ENCODE data around the gene CD2BP2.

The CD2BP2 gene

GRCh38 chr16:30346286-30346685 is 8.8 kb downstream of the CD2BP2 start:
- TF ChIP-seq RAD21 (IDR thresholded peaks at IDR 0.05; ENCODE audit: low read depth) (no peak), TEAD4 (IDR thresholded peaks at IDR 0.05) (no peak), TCF12 (IDR thresholded peaks at IDR 0.05; ENCODE audit: low read depth) (no peak), EP300 (IDR thresholded peaks at IDR 0.05; ENCODE audit: borderline replicate concordance) (no peak), CREB1 (IDR thresholded peaks at IDR 0.05; ENCODE audit: low read depth) (no peak), NFIC (IDR thresholded peaks at IDR 0.05) (no peak), YY1 (IDR thresholded peaks at IDR 0.05; ENCODE audit: low read depth) (no peak), CEBPB (IDR thresholded peaks at IDR 0.05) (no peak), FOXM1 (IDR thresholded peaks at IDR 0.05; ENCODE audit: borderline replicate concordance, low read depth) (no peak), ZBTB7A (IDR thresholded peaks at IDR 0.05; ENCODE audit: low read depth) (no peak)
- TF ChIP-seq, protein P1, sequence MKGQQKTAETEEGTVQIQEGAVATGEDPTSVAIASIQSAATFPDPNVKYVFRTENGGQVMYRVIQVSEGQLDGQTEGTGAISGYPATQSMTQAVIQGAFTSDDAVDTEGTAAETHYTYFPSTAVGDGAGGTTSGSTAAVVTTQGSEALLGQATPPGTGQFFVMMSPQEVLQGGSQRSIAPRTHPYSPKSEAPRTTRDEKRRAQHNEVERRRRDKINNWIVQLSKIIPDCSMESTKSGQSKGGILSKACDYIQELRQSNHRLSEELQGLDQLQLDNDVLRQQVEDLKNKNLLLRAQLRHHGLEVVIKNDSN (IDR thresholded peaks at IDR 0.05): no peak
- TF ChIP-seq, protein P2, sequence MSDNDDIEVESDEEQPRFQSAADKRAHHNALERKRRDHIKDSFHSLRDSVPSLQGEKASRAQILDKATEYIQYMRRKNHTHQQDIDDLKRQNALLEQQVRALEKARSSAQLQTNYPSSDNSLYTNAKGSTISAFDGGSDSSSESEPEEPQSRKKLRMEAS (IDR thresholded peaks at IDR 0.05): no peak

DNA sequence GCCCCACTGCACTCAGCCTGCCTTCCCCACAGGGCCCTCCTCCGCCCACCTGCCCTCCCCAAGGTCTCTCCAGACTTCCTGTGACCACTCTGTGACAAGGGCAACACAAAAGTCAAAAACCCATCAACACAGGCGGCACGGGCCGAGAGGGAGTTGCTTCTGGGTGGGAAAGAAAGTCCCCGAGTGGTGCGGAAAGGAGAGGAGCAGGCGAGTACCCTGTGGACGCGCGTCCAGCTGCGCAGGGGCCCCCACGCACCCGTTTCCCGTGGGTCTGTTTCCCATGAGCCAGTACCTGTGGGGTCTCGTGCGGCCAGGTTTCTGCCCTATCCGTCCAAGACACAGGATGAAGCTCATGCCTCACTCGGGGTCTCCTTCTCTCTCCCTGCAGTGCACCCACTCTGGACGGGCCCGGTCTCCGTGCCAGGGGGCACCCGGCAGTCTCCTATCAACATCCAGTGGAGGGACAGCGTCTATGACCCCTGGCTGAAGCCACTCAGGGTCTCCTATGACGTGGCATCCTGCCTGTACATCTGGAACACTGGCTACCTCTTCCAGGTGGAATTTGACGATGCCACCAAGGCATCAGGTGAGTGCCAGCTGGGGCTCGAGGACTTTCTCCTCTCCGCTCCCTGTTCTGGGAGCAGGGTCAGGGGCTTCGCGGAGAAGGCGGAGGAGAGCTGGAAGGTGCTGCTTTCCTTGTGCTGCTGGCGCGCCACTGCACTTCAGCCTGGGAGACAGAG is 12.2 kb downstream of the CD2BP2 start:
- TF ChIP-seq EGR1 (IDR thresholded peaks at IDR 0.05) (no peak), YY1 (IDR thresholded peaks at IDR 0.05; ENCODE audit: low read depth) (no peak)

DNA sequence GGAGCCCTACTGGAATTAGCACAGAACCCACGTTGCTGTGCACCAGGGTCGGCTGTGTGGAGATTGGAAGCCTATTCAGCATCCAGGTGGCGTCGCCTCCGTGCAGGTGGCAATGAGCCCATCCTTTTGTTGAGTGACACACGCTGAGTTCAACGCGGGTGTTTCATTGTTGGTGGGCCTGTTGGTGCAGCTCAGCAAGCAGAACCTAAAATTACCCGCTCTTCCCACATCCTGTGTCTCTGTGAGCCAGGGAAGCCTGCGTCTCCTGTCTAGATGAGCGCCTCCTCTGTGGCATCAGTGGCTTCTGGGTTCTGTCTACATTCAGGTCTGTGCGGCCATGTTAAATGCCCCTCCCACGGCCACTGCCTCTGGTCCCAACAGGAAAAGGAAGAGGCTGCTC is 14.5 kb downstream of the CD2BP2 start:
- TF ChIP-seq, protein P2 (IDR thresholded peaks at IDR 0.05): no peak
- no peak for TF ChIP-seq NFIC (IDR thresholded peaks at IDR 0.05)
- no peak for TF ChIP-seq CREB1 (IDR thresholded peaks at IDR 0.05; ENCODE audit: low read depth)
- no peak for TF ChIP-seq CEBPB (IDR thresholded peaks at IDR 0.05)
- TF ChIP-seq YY1 (IDR thresholded peaks at IDR 0.05; ENCODE audit: low read depth): no peak
- TF ChIP-seq RAD21 (IDR thresholded peaks at IDR 0.05; ENCODE audit: low read depth): no peak
- no peak for TF ChIP-seq EP300 (IDR thresholded peaks at IDR 0.05; ENCODE audit: borderline replicate concordance)
- no peak for TF ChIP-seq TAF1 (IDR thresholded peaks at IDR 0.05; ENCODE audit: low read depth)
- TF ChIP-seq, protein P1 (IDR thresholded peaks at IDR 0.05): no peak
- no peak for TF ChIP-seq TEAD4 (IDR thresholded peaks at IDR 0.05)
- no peak for TF ChIP-seq EGR1 (IDR thresholded peaks at IDR 0.05)
- TF ChIP-seq TCF12 (IDR thresholded peaks at IDR 0.05; ENCODE audit: low read depth): no peak
- no peak for TF ChIP-seq REST (IDR thresholded peaks at IDR 0.05; ENCODE audit: low read depth)
- no peak for TF ChIP-seq ZBTB7A (IDR thresholded peaks at IDR 0.05; ENCODE audit: low read depth)

DNA sequence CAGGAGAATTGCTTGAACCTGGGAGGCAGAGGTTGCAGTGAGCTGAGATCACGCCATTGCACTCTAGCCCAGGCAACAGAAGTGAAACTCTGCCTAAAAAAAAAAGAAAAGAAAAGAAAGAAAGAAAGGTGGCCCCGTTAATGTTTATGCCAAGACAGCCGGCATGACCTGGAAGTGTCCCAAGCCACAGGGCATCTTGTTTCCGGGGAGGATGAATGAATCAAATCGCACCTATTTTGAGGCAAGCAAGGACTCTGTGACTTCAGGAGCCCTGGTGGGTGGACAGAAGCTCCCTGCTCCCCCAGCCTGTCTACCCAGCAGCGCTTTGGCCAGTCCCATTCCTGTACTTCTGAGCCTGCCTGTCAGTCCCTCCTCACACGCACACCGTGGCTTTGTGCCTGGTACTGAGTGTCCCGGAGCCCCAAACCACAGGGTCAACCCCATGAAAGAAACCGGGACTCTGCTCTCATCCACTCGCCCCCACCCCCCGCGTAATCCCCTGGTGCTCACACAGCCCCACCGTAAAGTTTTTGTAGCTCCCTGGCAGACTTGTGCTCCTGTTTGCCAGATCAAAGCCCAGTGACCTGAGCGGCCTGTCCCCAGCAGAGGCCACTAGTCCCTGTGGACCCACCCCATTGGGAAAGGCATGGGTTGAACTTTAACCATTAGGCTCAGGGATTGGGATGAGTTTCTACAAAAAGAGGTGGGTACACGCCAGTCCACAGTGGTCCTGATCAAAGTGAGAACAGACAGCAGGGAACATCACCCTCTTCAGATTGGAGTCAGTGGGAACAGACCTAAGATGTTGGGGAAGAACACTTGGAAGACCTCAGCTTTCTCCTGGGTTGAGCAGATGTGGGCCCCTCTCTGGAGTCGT is 19.3 kb downstream of the CD2BP2 start:
- TF ChIP-seq ZBTB7A (IDR thresholded peaks at IDR 0.05; ENCODE audit: low read depth): no peak
- no peak for TF ChIP-seq EP300 (IDR thresholded peaks at IDR 0.05; ENCODE audit: borderline replicate concordance)
- no peak for TF ChIP-seq RAD21 (IDR thresholded peaks at IDR 0.05; ENCODE audit: low read depth)
- TF ChIP-seq, protein P2 (IDR thresholded peaks at IDR 0.05): no peak
- no peak for TF ChIP-seq EGR1 (IDR thresholded peaks at IDR 0.05)

- TF ChIP-seq, protein P2 (IDR thresholded peaks at IDR 0.05): peak; percentile 25; the same call in 1 of the 2 replicates
- peak; percentile 21; the same call in 1 of the 2 replicates for TF ChIP-seq TAF1 (IDR thresholded peaks at IDR 0.05; ENCODE audit: low read depth)
Measured at GRCh38 chr16:30335028-30335597, 20.0 kb downstream of the CD2BP2 start.

All from Ishikawa (cell line).